ENCODE results near the gene MMEL1. TPM values are rescaled to one million over a fixed set of nuclear protein-coding genes. Genes with fewer than 3 reads are reported as not detected.

The MMEL1 gene
- total and polyA plus RNA-seq, 2 donors (not counting 1 experiment from before 2014, with no cell fraction given), result not detected

DNA sequence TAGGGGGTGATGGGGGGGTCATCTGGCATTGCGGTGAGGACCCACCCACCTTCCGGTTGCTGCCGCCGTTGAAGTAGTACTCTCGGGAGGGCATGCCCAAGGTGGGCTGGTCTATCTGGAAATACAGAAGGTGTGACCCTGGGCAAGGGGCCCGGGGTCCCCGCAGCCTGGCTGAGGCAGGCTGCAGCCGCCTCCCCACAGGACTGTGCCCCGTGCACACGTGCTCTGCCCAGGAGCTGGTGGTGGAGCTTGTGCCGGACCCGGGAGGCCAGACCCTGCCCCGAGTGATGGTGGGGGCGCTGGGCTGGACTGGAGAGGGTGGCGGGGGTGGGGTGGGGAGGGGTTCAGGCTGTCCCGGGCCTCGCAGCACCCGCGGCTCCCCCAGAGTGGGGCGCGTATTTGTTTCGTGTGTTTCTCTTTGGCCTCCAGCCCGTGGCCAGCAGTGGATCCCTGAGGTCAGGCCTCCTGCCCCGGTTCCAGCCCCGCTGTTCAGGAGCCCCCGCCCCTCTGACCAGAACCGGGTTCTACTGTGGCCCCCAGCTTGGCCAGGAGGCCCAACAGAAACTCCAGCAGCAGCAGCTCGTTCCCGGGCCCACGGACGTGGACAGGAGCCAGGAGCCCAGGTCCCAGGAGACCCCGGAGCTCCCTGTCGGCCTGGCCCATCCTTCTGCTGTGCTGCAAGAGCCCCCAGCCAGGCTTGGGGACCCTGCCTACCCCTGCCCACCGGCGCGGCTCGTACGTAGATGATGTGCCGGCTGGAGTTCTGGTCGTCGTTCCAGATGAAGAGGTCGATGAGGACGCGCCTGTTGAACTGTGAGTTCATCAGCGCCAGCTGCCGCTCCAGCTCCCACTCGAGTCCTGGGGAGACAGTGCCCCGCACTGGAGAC lies 27.1 kb downstream of the MMEL1 start:
- H3K79me2 ChIP-seq (ENCODE audit: control insufficient read depth, insufficient read depth, low read length), result no peaks in the 10 kb centered on the region
- no peaks in the 10 kb centered on the region for H3K9me3 ChIP-seq (ENCODE audit: control extremely low read depth in 1 of 3, control insufficient read depth in 2 of 3, insufficient read depth in 1 of 3, low read length in 2 of 3)
- no peak overlapping the region for H3K4me3 ChIP-seq (ENCODE audit: control extremely low read depth in 1 of 5, extremely low read depth in 1 of 5, insufficient read depth in 1 of 5, low read depth in 2 of 5, low read length in 4 of 5)
- H3K4me3 Mint-ChIP-seq, result no peak overlapping the region
- DNase-seq, result no peak
- ChIA-PET CTCF (interaction anchor here (0.6 kb wide), 1 partner anchor 819 kb away, joined by 4 read pairs; no protein-coding TSS in a partner anchor), POLR2A (no interaction called here)
- H3K27me3 Mint-ChIP-seq, result peaks cover 14% of the 10 kb centered on the region
- H3K27ac ChIP-seq (ENCODE audit: low read length in 2 of 2), result no peak overlapping the region
- no peak overlapping the region for H3K4me2 ChIP-seq (replicated peaks; ENCODE audit: low read depth, low read length, poor library complexity, severe bottlenecking)
- no peak overlapping the region for H2AFZ ChIP-seq (ENCODE audit: insufficient read depth, low read depth, low read length, poor library complexity, severe bottlenecking)
- peaks cover 0 to 7% (median 1%) of the 10 kb centered on the region in 4 experiments for H3K27me3 ChIP-seq (replicated peaks in 1 of 4; ENCODE audit: control extremely low read depth in 1 of 4, control insufficient read depth in 3 of 4, insufficient read depth in 4 of 4, low read length in 3 of 4)
- H3K36me3 ChIP-seq (replicated peaks in 1 of 2; ENCODE audit: control extremely low read depth in 1 of 2, control insufficient read depth in 1 of 2, extremely low read depth in 1 of 2, insufficient read depth in 2 of 2, low read length in 1 of 2), result no peaks in the 10 kb centered on the region
- no peak overlapping the region for H3K9ac ChIP-seq (ENCODE audit: low read length)
- no peak for ATAC-seq (ENCODE audit: low read depth)
- H3K27ac Mint-ChIP-seq, result no peak overlapping the region
- intact Hi-C loops (cut with micrococcal nuclease), result no loop called here
- H3K4me1 Mint-ChIP-seq, result no peaks in the 10 kb centered on the region
- no peaks in the 10 kb centered on the region for H3K4me1 ChIP-seq (ENCODE audit: control insufficient read depth in 2 of 2, insufficient read depth in 2 of 2, low read length in 2 of 2)
- H4K20me1 ChIP-seq (ENCODE audit: control insufficient read depth, insufficient read depth, low read length, poor library complexity, severe bottlenecking), result no peaks in the 10 kb centered on the region
- H3K9me3 Mint-ChIP-seq (ENCODE audit: insufficient read depth), result peaks cover 4% of the 10 kb centered on the region
- WGBS (ENCODE audit: insufficient coverage), result 93% methylated on average over 47 of the region's 48 CpGs
- TF ChIP-seq CTCF (IDR thresholded peaks at IDR 0.05) (no peak), EZH2 (IDR thresholded peaks at IDR 0.05; ENCODE audit: borderline replicate concordance, insufficient read depth, low read depth, low read length, poor library complexity, severe bottlenecking) (no peak)

DNA sequence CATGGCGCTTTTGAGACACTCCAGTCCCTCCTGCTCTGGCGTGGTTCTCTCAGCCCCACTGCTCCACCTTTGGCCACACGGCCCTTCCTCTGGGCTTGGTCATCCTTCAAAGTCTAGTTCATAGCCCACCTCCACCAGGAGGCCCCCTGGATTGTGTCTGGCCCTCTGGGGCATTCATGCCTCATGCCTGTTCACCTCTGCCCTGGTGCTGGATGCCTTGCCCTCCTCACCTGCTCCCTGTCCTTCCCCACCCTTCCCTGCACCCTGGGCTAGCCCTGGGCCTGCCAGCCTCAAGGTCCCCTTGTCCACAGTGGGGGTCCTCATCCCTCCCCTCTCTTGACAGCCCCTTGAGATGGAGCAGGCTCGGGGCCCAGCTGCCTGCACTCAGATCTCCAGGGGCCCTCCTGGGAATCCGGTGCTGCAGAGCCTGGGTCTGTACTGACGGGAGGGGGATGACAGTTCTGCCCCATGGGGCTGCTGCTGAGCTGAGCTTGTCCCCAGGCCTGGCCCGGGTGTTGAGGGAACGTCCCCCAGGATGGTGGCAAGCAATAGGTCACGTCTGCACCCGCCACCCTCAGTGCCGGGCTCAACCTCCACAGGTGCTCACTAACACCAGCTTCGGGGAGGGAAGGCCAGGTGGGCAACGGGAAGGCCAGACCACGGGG lies 27.8 kb downstream of the MMEL1 start:
- H3K79me2 ChIP-seq (ENCODE audit: control insufficient read depth, insufficient read depth, low read length), result no peaks in the 10 kb centered on the region
- H3K27ac ChIP-seq (ENCODE audit: low read length in 2 of 2), result no peak overlapping the region
- H3K4me3 ChIP-seq (ENCODE audit: control extremely low read depth in 1 of 5, extremely low read depth in 1 of 5, insufficient read depth in 1 of 5, low read depth in 2 of 5, low read length in 4 of 5), result no peak overlapping the region
- H3K36me3 ChIP-seq (replicated peaks in 1 of 2; ENCODE audit: control extremely low read depth in 1 of 2, control insufficient read depth in 1 of 2, extremely low read depth in 1 of 2, insufficient read depth in 2 of 2, low read length in 1 of 2), result no peaks in the 10 kb centered on the region
- ATAC-seq (ENCODE audit: low read depth), result no peak
- Mint-ChIP-seq H3K27ac (no peak overlapping the region), H3K4me1 (no peaks in the 10 kb centered on the region), H3K9me3 (ENCODE audit: insufficient read depth) (peaks cover 4% of the 10 kb centered on the region), H3K4me3 (no peak overlapping the region), H3K27me3 (peaks cover 14% of the 10 kb centered on the region)
- peaks cover 0 to 5% (median 1%) of the 10 kb centered on the region in 4 experiments for H3K27me3 ChIP-seq (replicated peaks in 1 of 4; ENCODE audit: control extremely low read depth in 1 of 4, control insufficient read depth in 3 of 4, insufficient read depth in 4 of 4, low read length in 3 of 4)
- TF ChIP-seq EZH2 (IDR thresholded peaks at IDR 0.05; ENCODE audit: borderline replicate concordance, insufficient read depth, low read depth, low read length, poor library complexity, severe bottlenecking) (no peak), CTCF (IDR thresholded peaks at IDR 0.05) (no peak)
- no peak overlapping the region for H2AFZ ChIP-seq (ENCODE audit: insufficient read depth, low read depth, low read length, poor library complexity, severe bottlenecking)
- CTCF ChIA-PET, result no interaction called here
- H3K9ac ChIP-seq (ENCODE audit: low read length), result no peak overlapping the region
- POLR2A ChIA-PET, result no interaction called here
- no peak for DNase-seq
- no peak overlapping the region for H3K4me2 ChIP-seq (replicated peaks; ENCODE audit: low read depth, low read length, poor library complexity, severe bottlenecking)
- 67% methylated on average over 11 of the region's 14 CpGs for WGBS (ENCODE audit: insufficient coverage)
- intact Hi-C loops (cut with micrococcal nuclease), result no loop called here
- H3K4me1 ChIP-seq (ENCODE audit: control insufficient read depth in 2 of 2, insufficient read depth in 2 of 2, low read length in 2 of 2), result no peaks in the 10 kb centered on the region
- H4K20me1 ChIP-seq (ENCODE audit: control insufficient read depth, insufficient read depth, low read length, poor library complexity, severe bottlenecking), result no peaks in the 10 kb centered on the region
- no peaks in the 10 kb centered on the region for H3K9me3 ChIP-seq (ENCODE audit: control extremely low read depth in 1 of 3, control insufficient read depth in 2 of 3, insufficient read depth in 1 of 3, low read length in 2 of 3)

All from B cell (primary cell).